Occipital lobe (tissue), 2 donors: ENCODE measurements around the gene NIPSNAP3A. TPM values are rescaled to one million over a fixed set of nuclear protein-coding genes. Genes with fewer than 3 reads are reported as not detected.
"Not testable (repeated sequence)": the region's sequence is repeated elsewhere in the genome, so short reads cannot be mapped to it uniquely, and the experiment has no call there.

Experiments used
- DNase-seq: peaks from one replicate; lab custom pipeline; 2025; lab: John Stamatoyannopoulos, UW
- total RNA-seq: library from RNA; depleted of rRNA; stranded (reverse); fragments of >200 nt; gene quantifications from one replicate; pipeline ENCODE4 v1.2.3, GENCODE V29; 2014

NIPSNAP3A gene
- total RNA-seq: 110 TPM

DNA sequence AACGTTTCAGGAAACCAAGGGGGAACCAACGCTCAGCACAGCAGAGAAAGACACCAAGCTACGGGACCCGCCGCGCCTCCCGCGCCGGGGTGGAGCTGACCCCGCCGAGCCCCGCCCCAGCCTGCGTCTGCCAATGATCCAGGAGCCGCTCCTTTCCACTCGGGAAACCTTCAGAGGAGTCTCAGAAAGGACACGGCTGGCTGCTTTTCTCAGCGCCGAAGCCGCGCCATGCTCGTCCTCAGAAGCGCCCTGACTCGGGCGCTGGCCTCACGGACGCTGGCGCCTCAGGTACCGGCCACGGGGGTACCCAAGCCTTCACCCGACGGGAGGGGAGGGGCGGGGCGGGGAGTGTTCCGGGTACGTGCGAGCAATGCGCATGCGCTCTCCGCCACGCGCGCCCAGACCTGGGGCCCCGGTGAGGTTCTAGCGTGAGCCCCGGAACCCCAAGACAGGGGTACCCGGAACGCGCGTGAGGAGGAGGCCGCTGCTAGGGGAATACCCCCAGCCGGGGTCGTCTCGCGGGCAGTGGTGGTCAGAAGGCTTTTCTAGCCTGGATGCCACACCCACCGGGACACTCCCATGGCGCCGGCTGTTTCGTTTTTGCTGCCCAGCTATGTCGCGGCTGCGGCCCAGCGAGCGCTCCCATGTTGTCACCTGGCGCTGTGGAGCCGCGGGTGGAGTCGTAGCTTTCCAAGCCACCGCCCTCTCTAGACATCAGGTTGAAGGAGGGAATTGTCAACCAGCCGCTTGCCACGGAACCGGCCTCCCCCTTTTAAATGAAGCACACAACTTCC lies at the start of gene NIPSNAP3A:
TSS of gene NIPSNAP3A (plus strand) at position 119 of the 794 bp plus-strand sequence. CDS start at position 229, 110 bp downstream.
- peak; percentile 91 for DNase-seq

DNA sequence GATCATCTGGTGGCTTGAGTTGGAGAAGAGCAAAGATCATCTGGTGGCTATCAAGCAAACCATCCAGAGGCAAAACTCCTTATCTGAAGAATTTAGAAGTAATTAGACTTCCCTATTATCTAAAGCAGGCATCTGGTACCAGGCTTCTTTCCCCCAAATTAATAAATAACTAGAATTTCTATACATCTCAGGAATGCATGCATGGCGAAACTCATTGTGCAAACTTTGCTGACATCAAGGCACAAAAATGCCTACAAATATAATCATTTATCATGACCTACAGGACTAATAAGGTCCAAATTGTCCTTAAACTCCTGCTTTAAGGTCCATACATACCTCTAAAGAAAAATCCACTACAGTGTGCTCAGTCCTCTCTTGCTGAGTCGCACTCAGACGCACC lies 47.2 kb upstream of the NIPSNAP3A start:
- no peak for DNase-seq

DNA sequence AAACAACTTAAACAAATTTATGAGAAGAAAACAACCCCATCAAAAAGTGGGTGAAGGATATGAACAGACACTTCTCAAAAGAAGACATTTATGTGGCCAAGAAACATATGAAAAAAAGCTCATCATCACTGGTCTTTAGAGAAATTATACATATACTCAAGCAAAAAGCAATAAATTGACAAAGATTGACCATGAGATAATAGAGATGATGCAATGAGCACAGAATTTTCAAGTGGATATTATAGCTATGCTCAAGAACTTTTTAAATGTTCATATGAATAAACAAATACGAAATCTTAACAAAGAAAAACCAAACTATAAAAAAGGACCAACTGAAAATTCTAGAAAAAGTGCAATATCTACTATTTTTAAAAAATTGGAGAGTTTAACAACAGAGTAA lies 38.7 kb upstream of the NIPSNAP3A start:
- DNase-seq: not testable (repeated sequence)

DNA sequence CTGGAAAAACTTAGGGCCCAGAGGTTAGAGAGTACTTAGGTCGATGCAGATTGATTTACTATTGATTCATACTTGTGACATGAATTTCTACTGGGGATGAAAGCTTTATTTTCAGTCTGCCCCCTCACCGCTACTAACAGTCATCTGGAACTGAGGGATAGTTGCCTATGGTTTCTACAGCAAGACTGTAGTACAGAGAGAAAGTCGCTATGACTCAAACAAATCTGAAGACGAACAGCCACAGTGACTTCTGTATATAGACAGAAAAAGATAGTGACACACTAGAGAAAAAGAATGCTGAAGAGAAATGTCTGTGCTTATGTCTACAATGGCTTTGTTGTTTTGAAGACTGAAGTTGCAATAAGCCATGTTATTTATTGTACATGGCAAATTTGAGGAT lies 35.9 kb upstream of the NIPSNAP3A start:
- no peak for DNase-seq

DNA sequence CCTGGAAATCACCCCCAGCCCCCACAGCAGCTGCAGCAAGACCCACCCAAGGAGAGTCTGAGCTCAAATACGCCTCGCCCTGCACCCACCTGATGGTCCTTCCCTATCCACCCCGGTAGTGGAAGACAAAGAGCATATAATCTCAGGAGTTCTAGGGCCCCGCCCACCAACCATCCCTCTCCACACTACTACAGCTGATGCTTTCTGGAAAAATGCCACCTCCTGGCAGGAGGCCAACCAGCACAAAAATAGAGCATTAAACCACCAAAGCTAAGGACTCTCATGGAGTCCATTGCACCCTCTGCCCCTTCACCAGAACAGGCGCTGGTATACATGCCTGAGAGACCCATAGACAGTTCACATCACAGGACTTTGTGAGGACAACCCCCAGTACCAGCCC lies 22.5 kb upstream of the NIPSNAP3A start:
- no peak for DNase-seq

DNA sequence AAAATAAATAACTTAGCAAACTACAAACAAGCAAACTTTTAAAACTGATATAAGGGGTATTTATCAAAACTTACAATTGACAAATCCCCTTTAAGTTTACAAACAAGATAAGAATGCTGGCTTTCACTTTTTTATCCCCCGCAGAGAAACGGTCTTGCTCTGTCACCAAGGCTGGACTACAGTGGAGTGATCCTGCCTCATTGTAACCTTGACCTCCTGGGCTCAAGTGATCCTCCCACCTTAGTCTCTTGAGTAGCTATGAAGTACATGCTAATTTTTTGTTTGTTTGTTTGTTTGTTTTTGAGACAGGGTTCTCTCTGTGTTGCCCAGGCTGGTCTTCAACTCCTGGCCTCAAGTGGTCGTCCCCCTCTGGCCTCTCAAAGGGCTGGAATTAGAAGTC lies 9.0 kb upstream of the NIPSNAP3A start:
- no peak for DNase-seq

DNA sequence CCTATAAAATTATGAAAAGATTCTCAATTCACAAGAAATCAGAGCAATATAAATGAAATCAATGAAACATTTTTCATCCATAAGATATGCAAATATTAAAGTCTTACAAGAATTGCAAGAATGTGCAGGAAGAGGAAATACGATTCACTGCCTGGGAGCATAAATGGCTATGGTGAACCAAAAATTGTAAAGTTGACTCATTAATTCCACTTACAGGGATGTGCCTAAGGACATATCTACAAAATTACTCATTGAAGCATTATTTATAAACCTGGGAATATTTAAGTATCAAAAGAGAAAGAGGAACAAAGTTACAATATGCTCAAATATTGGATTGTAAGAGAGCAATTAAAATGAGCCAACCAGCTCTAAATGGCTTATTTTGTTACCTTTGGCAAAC lies 6.9 kb upstream of the NIPSNAP3A start:
- DNase-seq: no peak

DNA sequence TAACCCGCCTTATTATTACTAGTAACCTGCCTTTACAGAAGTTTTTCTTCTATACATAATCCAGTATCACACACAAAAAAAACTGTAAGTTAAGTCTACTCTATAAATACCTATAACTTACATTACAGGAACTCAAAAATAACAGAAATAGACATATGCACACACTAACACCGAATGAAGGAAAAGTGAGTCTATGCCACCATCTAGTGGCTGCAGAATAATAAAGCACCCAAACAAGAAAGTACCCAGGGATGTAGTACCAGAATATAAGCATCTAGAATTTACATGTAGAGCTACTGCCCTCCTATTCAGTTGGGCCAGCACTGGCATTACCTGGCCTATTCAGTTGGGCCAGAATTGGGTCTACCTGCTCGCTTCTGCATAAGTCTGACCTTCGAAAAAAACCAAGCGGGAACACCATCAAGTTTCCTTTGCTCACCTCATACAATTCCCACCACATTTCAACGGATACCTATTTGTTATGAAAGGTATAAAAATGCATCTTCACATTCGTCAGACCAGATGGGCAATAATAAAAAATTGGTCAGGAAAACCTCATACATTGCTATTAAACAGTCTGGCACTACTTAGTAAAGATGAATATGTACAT lies 4.0 kb upstream of the NIPSNAP3A start:
- no peak for DNase-seq

DNA sequence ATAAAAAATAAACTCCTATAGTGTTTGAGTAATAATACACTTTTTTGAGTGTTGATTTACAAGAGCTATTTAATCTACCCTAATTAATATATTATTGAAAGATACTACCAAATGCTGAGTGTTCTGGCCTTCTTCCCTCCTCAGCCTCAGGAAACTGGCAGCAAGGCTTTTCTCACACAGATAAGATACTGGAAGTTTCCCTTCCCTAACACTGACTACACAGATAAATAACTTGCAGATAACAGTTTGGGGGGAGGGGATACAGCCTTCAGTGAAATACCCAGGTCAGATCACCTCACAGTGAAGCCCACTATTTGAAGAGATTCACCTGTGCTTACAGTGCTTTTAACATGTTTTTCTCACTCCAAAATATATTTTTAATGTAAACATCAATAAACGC lies 1.6 kb upstream of the NIPSNAP3A start:
- no peak for DNase-seq

DNA sequence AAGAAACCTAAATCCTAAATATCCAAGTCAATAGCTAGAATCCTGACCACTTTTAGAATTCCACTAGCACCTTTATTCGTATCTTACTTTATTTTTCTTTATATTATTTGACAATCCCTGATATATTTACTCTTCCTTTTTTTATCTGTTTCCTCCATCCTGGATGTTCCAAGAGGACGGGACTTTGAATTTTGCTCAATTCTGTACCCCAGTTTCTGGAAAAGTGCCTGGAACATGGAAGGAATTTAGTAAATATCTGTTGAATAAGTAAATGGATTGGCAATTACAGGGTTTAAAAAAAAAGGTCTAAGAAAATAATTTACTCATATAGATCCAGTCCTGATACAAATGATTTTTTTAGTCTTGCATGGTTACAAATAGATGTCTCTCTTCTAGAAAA lies 1.2 kb upstream of the NIPSNAP3A start:
- no peak for DNase-seq

DNA sequence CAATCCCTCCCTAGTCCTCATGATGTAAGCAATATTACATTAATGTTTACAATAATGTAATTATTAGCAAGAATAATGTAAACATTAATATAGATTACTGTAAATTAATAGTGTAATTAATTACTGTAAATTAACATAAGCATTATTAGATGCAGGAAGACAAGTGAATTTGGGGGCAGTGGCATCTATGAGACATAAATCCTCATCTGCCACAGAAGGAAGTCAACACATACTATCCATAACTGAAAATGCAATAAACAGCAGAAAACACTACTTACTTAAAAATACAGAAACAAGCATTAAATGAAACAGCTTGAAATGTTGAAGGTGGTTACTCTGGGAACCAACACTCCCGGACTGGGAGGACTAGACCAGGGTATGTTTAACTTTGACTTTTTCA lies 685 bp upstream of the NIPSNAP3A start:
- DNase-seq: no peak

DNA sequence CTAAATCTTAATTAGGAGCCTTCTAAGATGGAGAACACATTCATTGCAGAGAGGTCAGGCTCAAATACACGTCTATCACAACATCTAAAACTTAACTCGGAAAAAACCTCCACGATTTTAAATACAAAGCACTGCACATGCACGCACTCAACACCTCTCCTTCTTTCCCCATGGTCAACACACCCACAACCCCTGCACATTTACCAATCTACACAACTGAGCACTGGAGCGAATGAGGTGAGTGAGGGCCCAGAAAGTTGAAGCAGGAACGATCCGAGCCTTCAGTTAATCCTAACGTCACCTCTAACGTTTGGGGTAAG lies 278 bp upstream of the NIPSNAP3A start:
- DNase-seq: no peak

DNA sequence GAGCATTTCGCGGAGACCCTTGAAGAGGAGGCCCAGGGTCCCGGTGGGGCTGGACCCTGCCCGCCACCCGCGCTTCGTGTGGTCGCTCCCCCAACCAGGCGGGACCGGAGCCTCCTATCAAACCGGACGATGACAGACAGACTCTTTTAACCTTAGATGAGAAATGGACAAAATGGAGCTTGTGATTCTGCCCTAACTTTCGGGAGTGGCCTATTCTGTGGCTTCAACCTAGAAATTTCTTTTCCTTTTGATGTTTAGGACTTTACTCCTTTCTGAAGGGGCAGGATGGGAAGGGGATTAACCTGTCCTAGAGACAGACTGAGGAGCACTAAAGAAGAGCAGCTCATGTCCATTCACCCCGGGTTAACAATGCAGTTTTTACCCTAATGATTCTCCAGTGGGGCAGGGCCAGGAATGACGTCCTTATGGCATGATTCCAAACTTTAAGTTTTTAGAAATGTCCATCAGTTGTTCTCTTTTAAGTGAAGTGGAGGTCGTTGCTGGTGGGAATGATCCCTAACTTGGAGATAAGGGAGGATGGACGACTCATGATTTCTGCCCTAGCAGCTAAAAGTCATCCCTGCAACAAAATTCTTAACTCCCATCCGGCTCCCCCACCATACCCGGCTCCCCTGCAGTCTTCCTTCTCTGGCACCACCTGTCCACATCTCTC lies 1.0 kb downstream of the NIPSNAP3A start:
- no peak for DNase-seq

DNA sequence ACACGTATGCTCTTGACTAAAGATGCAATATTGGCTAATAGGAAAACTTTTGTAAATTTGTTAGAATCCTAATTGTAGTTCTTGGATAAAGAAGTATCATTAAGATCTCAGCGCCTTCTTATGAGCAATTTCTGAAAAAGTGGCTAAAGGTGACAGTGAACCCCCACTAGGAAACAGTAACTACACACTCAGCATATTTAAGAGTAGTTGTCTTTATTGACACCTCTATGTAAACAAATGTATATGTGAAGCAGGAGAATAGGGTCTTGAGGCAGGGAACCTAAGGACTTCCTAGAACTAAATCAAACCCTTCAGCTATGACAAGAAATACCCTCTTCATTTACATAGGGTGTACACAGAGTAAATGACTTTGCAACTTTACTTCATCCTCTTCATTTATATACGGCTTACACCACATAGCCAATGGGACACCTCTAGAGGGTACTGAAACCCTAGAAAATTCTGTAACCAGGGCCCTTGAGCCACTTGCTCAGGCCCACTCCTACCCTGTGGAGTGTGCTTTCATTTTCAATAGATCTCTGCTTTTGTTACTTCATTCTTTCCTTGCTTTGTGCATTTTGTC lies 2.8 kb downstream of the NIPSNAP3A start:
- no peak for DNase-seq

DNA sequence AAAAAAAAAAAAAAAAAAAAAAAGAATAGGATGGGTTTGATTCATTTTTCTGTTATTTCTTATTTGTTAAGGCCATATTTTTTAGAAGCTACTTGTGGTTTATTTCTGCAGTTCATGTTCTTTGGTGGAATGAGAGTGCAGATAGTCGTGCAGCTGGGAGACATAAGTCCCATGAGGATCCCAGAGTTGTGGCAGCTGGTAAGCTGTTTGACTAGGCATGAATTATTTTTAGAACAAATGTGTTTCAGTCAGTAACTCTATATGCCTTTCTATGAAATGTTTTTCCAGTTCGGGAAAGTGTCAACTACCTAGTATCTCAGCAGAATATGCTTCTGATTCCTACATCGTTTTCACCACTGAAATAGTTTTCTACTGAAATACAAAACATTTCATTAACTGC lies 11.5 kb downstream of the NIPSNAP3A start:
- no peak for DNase-seq

DNA sequence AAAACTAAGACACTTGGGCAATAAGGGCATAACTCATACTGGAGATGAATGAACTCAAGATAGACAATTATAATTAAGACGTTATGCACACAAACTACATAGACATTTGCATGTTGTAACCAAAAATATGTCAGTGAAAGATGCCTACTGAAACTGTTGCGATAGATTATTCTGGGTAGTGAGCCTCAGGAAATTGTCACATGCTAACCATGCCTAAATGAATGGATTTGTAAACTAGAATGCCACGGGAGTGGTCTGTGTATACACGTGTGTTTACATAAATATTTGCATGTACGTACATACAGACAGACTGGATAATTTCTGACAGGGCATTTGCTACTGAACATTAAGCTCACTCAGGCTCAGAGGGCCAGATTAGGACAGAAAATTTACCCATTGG lies 17.7 kb downstream of the NIPSNAP3A start:
- DNase-seq: no peak

DNA sequence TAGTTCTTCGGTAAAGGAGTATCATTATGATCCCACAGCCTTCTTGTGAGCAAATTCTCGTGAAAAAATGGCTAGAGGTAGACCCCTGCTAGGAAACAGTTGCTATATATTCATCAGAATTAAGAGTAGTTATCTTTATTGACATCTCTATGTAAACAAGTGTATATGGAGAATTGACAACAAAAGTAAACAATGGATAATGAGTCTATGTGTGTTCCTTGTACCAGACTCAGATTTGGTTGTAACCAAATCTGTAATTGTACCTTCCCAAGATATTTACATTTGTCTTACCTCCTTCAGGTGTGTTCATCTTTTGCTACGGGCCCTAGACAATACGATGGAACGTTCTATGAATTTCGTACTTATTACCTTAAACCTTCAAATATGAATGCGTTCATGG lies 18.5 kb downstream of the NIPSNAP3A start:
- no peak for DNase-seq

DNA sequence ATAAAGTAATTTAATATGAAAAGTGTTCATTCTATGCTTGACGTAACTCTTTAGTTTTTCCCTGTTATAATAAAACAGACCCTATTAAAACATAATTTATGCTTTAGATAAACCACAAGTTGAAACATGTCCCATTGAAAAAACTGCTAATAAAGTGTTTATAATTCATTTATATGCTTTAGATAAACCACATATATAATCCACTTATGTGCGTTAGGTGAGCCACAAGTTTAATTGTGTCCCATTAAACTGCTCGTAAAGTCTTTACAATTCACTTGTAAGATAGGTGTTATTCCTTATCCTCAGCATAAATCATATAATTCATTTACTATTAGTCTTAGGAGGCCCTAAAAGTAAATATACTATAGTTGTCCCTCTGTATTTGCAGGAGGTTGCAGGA lies 20.0 kb downstream of the NIPSNAP3A start:
- no peak for DNase-seq

DNA sequence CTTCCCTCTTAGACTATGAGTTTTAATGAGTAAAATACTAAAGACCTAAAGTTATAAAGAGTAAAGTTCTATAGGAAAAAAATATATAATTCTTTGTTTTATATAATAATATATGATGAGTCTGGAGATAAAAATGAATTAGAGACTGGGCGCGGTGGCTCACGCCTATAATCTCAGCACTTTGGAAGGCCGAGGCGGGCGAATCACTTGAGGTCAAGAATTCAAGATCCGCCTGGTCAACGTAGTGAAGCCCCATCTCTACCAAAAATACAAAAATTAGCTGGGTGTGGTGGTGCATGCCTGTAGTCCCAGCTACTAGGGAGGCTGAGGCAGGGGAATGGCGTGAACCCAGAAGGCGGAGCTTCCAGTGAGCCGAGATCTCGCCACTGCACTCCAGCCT lies 21.5 kb downstream of the NIPSNAP3A start:
- not testable (repeated sequence) for DNase-seq

DNA sequence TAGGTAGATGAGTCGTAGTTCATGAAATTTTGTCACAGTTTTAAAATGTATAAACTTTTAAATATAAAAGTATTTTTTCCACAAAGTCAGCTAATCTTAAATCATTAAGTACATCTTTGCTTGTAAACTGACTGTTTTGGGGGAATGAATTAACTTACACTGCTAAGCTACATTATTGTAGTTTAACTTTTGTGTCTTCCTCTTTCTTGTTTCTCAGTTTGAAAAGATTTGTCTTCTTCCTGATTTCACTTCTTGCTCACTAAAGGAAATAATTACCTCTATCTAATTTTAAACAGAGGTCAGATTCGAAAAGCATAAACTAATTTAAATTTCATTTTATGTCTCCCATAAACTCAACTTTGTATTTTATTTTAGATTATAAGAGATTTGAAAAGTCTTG lies 22.2 kb downstream of the NIPSNAP3A start:
- DNase-seq: no peak

DNA sequence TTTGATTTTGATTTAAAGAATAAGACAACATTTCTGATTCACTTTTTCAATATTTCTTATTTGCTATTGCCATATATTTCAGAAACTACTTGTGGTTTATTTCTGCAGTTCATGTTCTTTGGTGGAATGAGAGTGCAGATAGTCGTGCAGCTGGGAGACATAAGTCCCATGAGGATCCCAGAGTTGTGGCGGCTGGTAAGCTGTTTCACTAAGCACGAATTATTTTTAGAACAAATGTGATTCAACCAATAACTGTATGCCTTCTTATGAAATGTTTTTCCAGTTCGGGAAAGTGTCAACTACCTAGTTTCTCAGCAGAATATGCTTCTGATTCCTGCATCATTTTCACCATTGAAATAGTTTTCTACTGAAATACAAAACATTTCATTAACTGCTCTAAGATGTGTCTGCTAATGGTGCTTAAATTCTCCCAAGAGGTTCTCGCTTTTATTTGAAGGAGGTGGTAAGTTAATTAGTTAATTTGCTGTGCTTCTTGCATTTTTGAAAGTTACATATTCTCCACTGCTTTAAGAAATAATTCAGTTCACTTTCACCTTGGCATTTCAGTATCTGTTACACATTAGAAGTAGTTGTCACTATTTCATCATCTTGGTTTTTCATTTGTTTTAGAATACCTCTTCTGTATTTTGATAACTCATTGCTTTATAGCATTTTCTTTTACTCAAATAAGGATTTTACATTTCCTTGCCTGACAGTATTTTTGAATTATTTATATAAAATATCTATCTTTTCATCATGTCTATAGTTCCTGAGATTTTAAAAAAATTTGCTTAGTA lies 25.4 kb downstream of the NIPSNAP3A start:
- DNase-seq: no peak

DNA sequence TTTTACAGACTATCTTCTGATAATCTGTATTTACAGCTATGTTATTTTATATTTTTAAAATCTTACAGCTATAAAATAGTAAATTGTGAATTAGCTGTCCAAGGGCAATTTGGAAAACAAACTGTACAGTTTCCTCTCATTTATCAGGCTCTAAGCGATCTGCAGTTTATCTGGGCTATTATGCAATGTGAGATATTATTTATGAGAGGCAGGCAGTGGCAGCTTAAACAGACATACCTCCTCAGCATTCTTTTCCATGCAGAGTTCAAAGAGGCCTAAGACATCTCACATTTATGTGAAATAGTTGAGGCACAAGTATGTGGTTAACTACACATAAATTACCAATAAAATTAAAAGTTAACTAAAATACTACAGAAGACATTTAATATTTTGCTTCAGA lies 26.6 kb downstream of the NIPSNAP3A start:
- no peak for DNase-seq
